Cardiac fibroblast (primary cell): Measurements from ENCODE around the gene TATDN2.

Source experiments
- DNase-seq, 2 donors: peaks; one replicate each; pipeline versions ENCODE4 v3.0.0 to v3.0.0-alpha.2; 2010; ENCODE audit warnings: low read depth in 2 of 2
- H3K4me3 ChIP-seq, 2 donors: replicated peaks in 1 of 2; 1 replicate in 1 of 2; 2 replicates in 1 of 2; pipeline ENCODE4 v1.5.1; 2011; ENCODE audit warnings: low read depth in 2 of 2, low read length in 2 of 2, mild to moderate bottlenecking in 2 of 2, moderate library complexity in 1 of 2
- CTCF ChIP-seq: IDR thresholded peaks from one replicate; pipeline ENCODE4 v1.5.1; 2011; ENCODE audit warnings: low read depth, mild to moderate bottlenecking, low read length, inconsistent platforms

The TATDN2 gene

GRCh38 chr3:10278501-10278900 is 30.2 kb downstream of the TATDN2 start:
- no peak for DNase-seq
- H3K4me3 ChIP-seq: no peak overlapping the region
- no peak for TF ChIP-seq CTCF

- TF ChIP-seq CTCF: no peak
- no peak overlapping the region for H3K4me3 ChIP-seq
- DNase-seq: no peak
These were observed 31.3 kb downstream of the TATDN2 start for GRCh38 chr3:10279384-10280176.

- TF ChIP-seq CTCF: no peak
- no peak overlapping the region for H3K4me3 ChIP-seq
- no peak for DNase-seq
These were observed 31.9 kb downstream of the TATDN2 start for GRCh38 chr3:10280177-10280529.

GRCh38 chr3:10280571-10280970 is 32.3 kb downstream of the TATDN2 start:
- DNase-seq: no peak
- TF ChIP-seq CTCF: no peak
- no peak overlapping the region for H3K4me3 ChIP-seq

GRCh38 chr3:10281951-10282350 is 33.7 kb downstream of the TATDN2 start:
- TF ChIP-seq CTCF: no peak
- DNase-seq: peak; percentile 55 to 56
- no peak overlapping the region for H3K4me3 ChIP-seq

GRCh38 chr3:10283638-10284037 is 35.4 kb downstream of the TATDN2 start:
- DNase-seq: no peak
- no peak overlapping the region for H3K4me3 ChIP-seq
- TF ChIP-seq CTCF: no peak

- no peak for TF ChIP-seq CTCF
- no peak for DNase-seq
- no peak overlapping the region for H3K4me3 ChIP-seq
These were observed 36.2 kb downstream of the TATDN2 start for GRCh38 chr3:10284496-10284895.
